Forelimb muscle (tissue), 1 donor: ENCODE data around the gene ZCCHC4. TPM values are rescaled to one million over a fixed set of nuclear protein-coding genes. Genes with fewer than 3 reads are reported as not detected.
A peak's percentile ranks its signal among the peaks of the same experiment; 100 is the strongest.

Experiments
- DNase-seq: peaks from one replicate; pipeline ENCODE4 v3.0.0-alpha.2; 2013; ENCODE audit warnings: low read depth
- polyA plus RNA-seq: library from polyadenylated mRNA; unstranded; fragments of 120-200 nt; gene quantifications from one replicate; pipeline ENCODE4 v1.2.1, GENCODE V29; 2013; ENCODE audit not compliant: insufficient read length

The ZCCHC4 gene
- 13.3 TPM for polyA plus RNA-seq

DNA sequence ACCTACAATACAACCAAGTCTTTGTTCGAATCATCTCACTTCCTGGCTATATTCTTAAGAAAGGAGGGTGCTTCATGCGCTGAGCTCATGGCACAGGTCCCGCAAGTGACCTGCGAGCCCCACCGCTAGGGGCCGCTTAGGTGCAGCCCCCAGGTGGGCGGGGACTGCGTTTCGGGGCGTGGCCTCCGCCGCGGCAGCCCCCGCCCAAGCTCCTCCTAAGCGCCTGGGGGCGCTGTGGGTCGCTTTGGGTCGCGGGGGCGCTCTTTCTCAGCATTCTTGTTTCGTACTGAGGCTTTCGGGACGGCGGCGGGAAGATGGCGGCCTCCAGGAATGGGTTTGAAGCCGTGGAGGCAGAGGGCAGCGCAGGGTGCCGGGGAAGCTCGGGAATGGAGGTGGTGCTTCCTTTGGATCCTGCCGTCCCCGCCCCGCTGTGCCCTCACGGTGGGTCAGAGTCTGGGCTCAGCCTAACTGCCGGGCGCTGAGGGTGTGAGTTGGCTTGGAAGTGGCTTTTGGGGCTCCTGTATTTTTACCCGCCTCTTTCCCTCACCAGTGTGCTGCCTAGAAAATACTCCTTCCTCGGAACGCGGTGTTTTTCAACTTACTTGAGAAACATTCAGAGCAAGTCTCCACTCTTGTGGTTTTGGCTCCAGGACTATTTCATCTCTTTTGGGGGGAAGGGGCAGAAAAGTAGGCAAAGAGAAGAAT, at the start of gene ZCCHC4:
TSS of gene ZCCHC4 (plus strand) at position 279 of the 705 bp plus-strand sequence. CDS start at position 315, 36 bp downstream.
- DNase-seq, result peak; percentile 62

- no peak for DNase-seq
These were observed 40.7 kb upstream of the ZCCHC4 start for GRCh38 chr4:25271866-25272265.

DNA sequence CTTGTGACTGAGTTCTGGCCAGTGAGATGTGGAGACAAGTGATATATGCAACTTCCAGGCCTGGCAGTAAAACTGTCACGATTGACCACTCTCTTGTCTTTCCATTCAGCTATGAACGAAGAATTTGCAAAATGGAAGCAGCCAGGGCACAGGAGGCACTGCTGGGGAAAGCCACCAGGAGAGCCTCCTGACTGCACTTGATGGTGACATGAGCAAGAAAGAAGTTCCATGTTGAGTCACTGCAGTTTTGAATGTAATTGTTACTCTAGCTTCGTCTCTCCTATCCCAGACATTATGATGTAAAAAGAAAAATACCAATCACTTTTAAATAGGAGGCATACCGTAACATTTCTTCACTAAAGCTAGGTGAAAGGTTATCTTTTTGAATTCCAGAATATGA, 32.4 kb upstream of the ZCCHC4 start:
- DNase-seq, result no peak

DNA sequence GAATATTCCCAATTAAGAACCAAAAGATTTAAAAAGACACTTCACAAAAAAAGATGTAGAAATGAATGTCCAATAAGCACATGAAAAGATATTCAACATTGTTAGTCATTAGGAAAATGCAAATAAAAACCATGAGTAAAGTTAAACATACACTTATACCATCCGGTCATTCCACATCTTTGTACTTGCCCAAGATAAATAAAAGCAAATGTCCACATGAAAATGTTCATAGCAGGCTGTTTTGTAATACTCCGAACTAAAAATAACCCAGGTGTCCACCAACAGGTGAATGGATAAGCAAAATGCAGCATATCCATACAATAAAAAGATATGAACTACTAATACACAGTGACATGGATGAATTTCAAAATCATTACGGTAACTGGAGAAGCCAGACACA, 28.6 kb upstream of the ZCCHC4 start:
- no peak for DNase-seq

GRCh38 chr4:25284466-25284865, 28.1 kb upstream of the ZCCHC4 start:
- no peak for DNase-seq

DNA sequence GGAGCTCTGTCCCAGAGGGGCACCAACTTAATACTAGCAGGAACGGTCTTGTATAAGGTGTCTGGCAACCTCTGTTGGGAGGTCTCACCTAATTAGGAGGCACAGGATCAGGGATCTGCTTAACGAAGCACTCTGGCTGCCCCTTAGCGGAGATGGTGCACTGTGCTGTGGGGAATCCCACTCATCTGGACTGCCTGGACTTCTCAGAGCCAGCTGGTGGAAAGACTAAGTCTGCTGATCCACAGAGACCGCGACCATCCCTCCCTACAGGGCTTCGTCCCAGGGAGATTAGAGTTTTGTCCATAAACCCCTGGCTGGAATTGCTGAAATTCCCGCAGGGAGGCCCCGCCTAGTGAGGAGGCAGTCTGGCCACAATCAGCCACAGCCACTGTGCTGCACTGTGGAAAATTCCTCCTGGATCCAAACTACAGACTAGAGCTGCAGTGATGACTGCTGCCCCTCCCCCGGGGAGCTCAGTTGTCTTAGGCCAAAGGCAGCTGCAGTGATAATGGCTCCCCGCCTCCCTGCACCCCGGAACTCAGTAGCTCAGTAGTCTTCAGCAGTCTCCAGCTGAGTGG, 22.0 kb upstream of the ZCCHC4 start:
- no peak for DNase-seq

DNA sequence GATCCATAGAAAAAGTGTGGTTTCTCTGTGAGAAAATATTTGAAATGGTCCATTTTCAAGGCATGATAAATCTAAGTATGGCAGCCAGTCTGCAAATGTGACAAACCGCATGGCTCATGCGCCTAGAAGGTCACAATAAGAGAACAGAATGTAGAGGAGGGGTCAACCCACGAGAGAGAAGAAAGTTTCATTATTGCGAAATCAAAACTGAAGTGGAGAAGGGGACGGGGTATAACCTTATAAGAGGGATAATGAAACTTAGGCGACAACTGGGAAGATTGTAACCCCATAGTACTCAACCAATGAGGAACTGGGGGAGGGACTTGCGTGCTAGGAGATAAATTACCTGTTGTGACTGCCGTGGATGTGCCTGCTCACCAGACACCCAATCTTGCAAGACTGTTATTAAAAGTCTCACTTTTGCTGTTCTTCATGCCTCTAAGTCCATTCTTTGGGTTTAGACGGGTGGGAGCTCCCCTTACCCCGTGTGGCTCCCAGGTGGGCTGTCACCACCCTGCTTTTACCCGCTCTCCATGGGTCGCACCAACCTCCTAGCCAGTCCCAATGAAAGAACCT, 21.3 kb upstream of the ZCCHC4 start:
- no peak for DNase-seq

- DNase-seq, result no peak
These were observed 14.9 kb upstream of the ZCCHC4 start for GRCh38 chr4:25297528-25298242.

DNA sequence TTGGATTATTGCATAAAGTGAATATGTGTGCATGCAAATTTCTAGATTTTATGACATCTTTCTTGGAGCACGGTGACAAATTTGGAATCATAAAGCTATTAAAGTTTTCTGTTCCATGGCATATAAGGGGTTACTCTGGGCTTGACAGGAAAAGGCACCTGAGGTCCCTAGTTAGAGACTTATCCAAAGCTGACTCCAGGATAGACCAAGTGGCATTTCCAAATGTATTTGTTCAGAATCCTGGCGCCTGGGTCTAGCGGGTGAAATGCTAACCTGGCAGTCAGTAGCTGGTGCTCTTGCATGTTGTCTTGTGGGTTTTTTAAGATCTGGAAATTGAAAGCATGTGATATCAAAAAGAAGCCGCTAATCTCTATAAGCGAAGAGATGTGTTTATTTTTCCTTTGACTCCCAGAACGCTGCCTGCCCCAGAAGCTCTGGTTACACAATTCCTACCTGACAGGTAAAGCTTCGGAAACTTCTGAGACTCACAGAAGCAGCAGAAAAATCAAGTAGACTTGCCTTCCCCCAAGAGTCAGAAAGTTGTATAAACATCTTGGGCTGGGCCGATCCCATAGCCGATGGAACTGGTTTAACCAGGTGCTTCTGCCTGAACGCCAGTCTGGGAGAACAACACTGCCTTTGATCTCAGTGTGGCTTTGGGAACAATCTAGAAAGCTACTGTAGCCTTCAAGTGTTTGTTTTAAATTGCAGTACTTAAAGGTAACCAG, 12.9 kb upstream of the ZCCHC4 start:
- no peak for DNase-seq

DNA sequence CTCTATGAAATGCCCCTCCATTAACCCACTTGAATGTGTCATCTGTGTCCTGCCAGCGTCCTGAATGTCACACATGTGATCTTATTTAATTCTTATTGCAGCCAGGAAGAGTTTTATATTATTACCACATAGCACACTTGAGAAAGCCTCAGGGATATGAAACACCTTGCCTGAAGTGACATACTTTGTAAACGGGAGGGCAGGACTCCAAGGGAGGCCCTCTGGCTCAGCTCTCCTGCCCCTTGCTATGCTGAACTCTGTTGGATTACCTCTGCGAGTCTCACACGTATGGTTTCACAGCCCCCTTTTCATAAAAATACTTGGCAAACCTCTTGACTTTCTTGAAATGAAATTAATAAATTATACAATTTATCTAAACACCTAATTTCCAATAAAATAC, 11.1 kb upstream of the ZCCHC4 start:
- DNase-seq, result no peak

GRCh38 chr4:25302626-25303025, 9.9 kb upstream of the ZCCHC4 start:
- DNase-seq, result no peak

DNA sequence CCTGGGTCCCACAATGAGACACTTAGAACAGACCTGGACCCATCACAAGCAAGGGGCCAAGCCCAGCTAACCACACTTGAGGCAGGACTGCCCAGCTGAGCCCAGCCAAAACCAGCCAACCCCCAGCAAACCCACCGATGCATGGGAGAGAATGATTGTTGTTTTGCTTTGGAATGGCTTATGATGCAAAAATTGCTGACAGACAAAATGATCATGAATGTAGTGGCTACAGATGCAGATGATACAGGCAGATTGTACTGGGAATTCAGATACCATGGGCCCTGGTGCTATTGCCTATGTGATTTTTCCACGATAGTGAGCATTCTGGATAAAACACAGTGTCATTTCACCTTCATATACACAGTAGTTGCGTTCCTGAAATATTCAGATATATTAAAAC, 9.0 kb upstream of the ZCCHC4 start:
- no peak for DNase-seq

- no peak for DNase-seq
These were observed 6.0 kb upstream of the ZCCHC4 start for GRCh38 chr4:25306518-25307057.

DNA sequence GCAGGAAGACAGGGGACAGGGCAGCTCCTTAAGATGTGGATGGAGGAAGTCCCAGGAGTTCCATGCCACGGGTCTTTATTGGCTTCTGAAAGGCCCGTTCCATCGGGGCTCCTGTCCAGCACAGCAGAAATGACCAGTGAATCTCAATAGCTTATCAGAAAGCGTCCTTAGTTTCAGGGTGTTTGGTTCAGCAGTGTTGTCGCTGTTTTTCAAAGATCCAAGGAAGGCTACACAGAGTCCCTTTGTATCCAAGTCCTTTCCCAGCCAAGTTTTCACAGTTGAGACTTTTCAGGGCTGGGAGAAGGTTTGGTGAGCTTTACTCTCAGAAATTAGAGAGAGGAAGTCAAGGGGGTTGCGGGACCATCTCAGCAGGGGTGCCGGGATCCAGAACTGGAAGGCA, 5.0 kb upstream of the ZCCHC4 start:
- DNase-seq, result no peak

DNA sequence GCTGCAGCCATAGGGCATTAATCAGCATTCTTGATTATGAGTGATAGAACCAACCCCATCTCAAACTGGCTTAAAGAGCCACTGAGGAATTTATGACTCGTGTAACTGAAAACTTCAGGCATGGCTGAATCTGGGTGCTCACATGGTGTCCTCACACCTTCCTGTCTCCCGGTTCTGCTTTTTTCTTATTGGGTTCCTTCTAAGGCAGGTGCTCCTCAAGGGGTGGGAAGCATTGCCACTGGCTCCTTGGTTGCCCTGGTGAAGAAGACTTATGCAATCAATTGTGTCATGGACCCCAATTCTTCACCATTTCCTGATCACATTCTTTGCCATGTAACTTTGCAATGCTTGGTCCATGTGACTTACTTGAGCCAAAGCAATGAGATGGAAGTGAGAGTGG, 4.3 kb upstream of the ZCCHC4 start:
- DNase-seq, result no peak

DNA sequence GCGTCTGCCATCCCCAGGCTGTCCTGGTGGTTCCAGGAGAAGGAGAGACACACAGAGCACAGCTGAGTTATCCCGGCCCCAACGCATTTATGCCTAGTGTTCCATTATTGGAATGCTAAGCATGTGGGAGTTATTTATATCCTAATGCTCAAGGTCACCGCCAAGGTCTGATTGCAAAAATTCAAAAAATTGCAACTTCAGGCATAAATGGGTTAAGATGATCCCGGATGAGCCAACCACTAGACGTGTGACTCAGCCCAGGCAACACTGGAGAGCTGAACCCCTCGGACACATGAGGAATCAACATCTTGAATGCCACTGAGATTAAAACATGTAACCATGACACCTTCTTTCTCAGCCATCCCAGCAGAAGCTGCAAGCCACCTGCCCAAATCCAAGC, 3.8 kb upstream of the ZCCHC4 start:
- DNase-seq, result no peak

GRCh38 chr4:25310066-25310802, 2.3 kb upstream of the ZCCHC4 start:
- DNase-seq, result no peak

GRCh38 chr4:25310803-25311166, 1.8 kb upstream of the ZCCHC4 start:
- DNase-seq, result no peak

DNA sequence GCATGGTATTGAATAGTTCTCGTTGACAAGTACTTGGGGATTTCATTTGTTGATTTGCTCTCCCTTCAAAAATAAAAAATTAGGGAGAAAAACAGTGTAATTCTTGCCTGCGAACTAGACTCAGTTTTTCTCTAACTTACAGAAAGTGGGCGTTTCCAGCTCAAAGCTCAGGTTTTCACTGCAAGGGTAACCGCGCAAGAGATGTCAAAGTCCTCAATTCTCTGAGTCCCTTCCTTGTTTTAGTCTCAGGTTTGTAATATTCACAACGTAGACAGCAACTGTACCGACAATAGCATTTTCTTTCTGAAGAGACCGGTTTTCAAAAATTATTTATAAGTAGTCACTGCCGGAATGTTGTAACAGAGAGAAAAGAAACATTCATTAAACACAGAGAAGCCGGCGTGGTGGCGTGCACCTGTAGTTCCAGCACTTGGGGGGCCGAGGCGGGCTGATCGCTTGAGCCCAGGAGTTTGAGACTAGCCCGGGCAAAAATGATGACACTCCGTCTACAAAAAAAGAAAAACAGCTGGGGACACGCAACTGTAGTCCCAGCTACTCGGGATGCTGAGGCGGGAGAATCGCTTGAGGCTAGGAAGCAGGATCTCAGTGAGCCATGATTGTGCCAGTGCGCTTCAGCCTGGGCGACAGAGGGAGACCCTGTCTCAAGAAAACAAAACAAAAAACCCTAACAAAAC, 774 bp downstream of the ZCCHC4 start:
- no peak for DNase-seq

DNA sequence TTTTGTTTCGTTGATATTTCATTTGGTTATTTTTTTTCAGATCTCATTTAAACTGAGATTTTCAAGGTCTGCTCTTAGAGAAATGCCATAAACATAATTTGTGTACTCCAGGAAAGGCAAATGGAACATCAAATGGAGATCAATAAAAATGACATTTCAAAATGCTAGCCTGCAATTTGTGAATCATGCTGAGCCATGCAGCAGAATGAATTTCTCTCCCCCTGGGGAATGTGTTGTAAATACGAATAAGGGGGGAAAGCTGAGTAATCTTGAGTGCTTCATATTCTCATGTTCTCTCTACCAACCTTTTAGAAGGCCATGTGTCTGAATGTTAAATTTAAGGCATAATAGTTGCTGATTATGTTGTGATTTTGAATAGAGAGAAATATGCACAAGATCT, 7.8 kb downstream of the ZCCHC4 start:
- no peak for DNase-seq

GRCh38 chr4:25320773-25321172, 8.2 kb downstream of the ZCCHC4 start:
- no peak for DNase-seq
